ENCODE measurements around the gene NR1H4.

NR1H4 gene

DNA sequence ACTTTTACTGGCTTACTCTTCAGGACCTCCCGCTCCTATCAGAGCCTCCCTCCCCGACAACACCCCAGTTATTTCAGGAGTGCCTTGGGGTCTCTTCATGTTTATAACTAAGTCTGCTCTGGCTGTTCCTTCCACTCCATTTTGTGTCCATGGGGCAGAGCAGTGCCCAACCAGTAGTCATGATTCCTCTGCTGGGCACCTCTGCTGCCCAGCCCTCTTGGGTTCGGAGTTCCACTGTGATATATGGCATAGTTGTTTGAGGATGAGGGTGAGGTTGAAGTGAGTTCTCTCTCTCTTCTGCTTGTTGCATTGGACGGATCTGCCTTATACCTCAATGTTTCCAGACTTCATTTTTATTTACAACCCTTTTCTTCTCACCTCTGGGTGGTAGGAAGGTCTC lies 17.4 kb downstream of the NR1H4 start:
- DNase-seq = no peak
- Histone ChIP-seq H3K4me3 (ENCODE audit: low read length) (no peak overlapping the region), H3K9ac (ENCODE audit: low read length) (no peak overlapping the region), H3K27me3 (replicated peaks; ENCODE audit: insufficient read depth, low read length) (no peaks in the 10 kb centered on the region), H3K4me2 (ENCODE audit: low read depth, low read length) (no peak overlapping the region), H2AFZ (ENCODE audit: low read length) (no peak overlapping the region), H3K79me2 (ENCODE audit: low read length) (no peaks in the 10 kb centered on the region), H4K20me1 (ENCODE audit: insufficient read depth, low read length) (no peaks in the 10 kb centered on the region), H3K9me2 (replicated peaks; ENCODE audit: insufficient read depth, low read length) (no peaks in the 10 kb centered on the region), H3K4me1 (ENCODE audit: low read length) (no peaks in the 10 kb centered on the region), H3F3A (ENCODE audit: insufficient read depth, low read length) (no peaks in the 10 kb centered on the region), H3K27ac (ENCODE audit: low read length) (no peak overlapping the region), H3K9me3 (replicated peaks; ENCODE audit: insufficient read depth, low read length) (no peaks in the 10 kb centered on the region), H3K36me3 (replicated peaks; ENCODE audit: insufficient read depth, low read length) (no peaks in the 10 kb centered on the region)
- TF ChIP-seq EZH2phosphoT487 (IDR thresholded peaks at IDR 0.05; ENCODE audit: low read length) = no peak
- TF ChIP-seq EZH2 (optimal IDR thresholded peaks at IDR 0.05; ENCODE audit: low read depth, low read length) = no peak
- TF ChIP-seq CTCF (IDR thresholded peaks at IDR 0.05; ENCODE audit: low read length) = no peak

DNA sequence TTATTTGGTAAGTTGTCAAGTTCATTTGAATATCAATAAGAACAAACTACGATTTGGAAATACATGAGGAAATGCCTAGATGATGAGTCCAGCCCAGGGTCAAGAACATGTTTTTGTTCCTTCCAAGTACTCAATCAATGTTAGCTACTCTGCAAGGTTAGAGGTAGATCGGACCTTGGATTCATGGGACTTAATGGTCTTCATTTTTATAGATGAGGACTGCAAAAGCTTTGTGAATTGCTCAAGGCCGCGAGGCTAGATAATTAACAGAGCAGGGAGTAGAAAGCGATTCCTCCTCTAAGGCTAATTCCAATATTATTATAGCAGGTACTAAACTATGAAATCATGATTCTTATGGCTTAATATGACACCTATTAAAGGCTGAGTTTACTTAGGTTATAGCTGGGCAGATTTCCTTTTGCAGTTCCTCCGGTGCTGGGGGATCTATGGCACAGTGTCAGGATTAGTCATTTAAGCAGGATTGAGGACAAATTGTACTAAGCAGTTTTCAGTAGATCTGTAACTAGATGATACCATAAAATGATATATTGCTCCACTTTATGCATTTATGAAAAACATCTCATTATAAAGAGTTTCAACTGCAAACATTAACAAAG lies 19.8 kb downstream of the NR1H4 start:
- Histone ChIP-seq H3K9ac (ENCODE audit: low read length) (no peak overlapping the region), H3F3A (ENCODE audit: insufficient read depth, low read length) (no peaks in the 10 kb centered on the region), H4K20me1 (ENCODE audit: insufficient read depth, low read length) (no peaks in the 10 kb centered on the region), H3K79me2 (ENCODE audit: low read length) (no peaks in the 10 kb centered on the region), H3K4me3 (ENCODE audit: low read length) (no peak overlapping the region), H3K27me3 (replicated peaks; ENCODE audit: insufficient read depth, low read length) (no peaks in the 10 kb centered on the region), H3K9me2 (replicated peaks; ENCODE audit: insufficient read depth, low read length) (no peaks in the 10 kb centered on the region), H3K4me1 (ENCODE audit: low read length) (no peaks in the 10 kb centered on the region), H2AFZ (ENCODE audit: low read length) (no peak overlapping the region), H3K27ac (ENCODE audit: low read length) (no peak overlapping the region), H3K9me3 (replicated peaks; ENCODE audit: insufficient read depth, low read length) (no peaks in the 10 kb centered on the region), H3K4me2 (ENCODE audit: low read depth, low read length) (no peak overlapping the region), H3K36me3 (replicated peaks; ENCODE audit: insufficient read depth, low read length) (no peaks in the 10 kb centered on the region)
- DNase-seq = no peak
- TF ChIP-seq EZH2 (optimal IDR thresholded peaks at IDR 0.05; ENCODE audit: low read depth, low read length) = no peak
- no peak for TF ChIP-seq EZH2phosphoT487 (IDR thresholded peaks at IDR 0.05; ENCODE audit: low read length)
- TF ChIP-seq CTCF (IDR thresholded peaks at IDR 0.05; ENCODE audit: low read length) = no peak

- H3K4me1 ChIP-seq (ENCODE audit: low read length) = no peaks in the 10 kb centered on the region
- no peak overlapping the region for H3K27ac ChIP-seq (ENCODE audit: low read length)
- no peaks in the 10 kb centered on the region for H3F3A ChIP-seq (ENCODE audit: insufficient read depth, low read length)
- no peak overlapping the region for H3K9ac ChIP-seq (ENCODE audit: low read length)
- no peaks in the 10 kb centered on the region for H3K9me3 ChIP-seq (replicated peaks; ENCODE audit: insufficient read depth, low read length)
- H3K4me3 ChIP-seq (ENCODE audit: low read length) = no peak overlapping the region
- no peak overlapping the region for H3K4me2 ChIP-seq (ENCODE audit: low read depth, low read length)
- H4K20me1 ChIP-seq (ENCODE audit: insufficient read depth, low read length) = no peaks in the 10 kb centered on the region
- TF ChIP-seq CTCF (IDR thresholded peaks at IDR 0.05; ENCODE audit: low read length) = no peak
- no peaks in the 10 kb centered on the region for H3K9me2 ChIP-seq (replicated peaks; ENCODE audit: insufficient read depth, low read length)
- H3K27me3 ChIP-seq (replicated peaks; ENCODE audit: insufficient read depth, low read length) = no peaks in the 10 kb centered on the region
- no peak for DNase-seq
- no peaks in the 10 kb centered on the region for H3K79me2 ChIP-seq (ENCODE audit: low read length)
- H3K36me3 ChIP-seq (replicated peaks; ENCODE audit: insufficient read depth, low read length) = no peaks in the 10 kb centered on the region
- no peak overlapping the region for H2AFZ ChIP-seq (ENCODE audit: low read length)
Observed at GRCh38 chr12:100494026-100494425, 20.4 kb downstream of the NR1H4 start.
